Measurements from ENCODE around the gene UBASH3B.

The UBASH3B gene

DNA sequence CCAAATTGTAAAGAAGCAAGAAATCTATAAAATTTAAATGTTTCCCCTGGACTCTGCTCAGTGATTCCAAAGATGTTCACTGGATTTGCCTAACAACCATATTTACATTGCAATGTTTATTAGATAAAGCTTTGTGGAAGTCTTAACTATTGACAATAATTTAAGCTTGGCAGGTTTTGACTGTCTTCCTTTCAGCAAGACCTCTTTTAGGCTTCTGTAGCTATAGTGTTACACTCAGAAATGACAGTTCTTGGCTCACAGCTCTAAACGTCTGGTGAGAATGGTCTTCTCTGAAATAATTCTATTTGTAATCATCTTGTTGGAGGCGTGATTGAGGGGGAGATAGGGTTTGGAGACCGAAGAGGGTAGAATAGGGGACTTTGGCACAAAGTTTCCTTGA lies 138.0 kb downstream of the UBASH3B start:
- DNase-seq: no peak

DNA sequence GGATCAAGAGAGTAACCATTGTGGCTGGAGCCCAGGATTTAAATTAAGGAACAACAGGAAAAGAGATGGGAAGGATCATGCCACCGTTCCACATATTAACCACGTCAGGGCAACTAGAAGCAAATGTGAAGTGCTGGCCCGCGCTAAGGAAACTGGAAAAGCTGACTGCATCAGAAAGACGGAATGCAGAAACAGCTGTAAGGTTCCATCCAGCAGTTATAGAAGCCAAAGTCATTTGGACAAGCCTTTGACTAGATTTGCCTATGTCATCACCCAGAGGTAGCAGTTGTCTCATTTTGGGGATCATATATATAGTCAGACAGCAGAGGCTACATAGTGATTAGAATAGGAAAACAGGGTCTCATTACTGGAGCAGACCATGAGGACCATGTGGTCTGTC lies 139.8 kb downstream of the UBASH3B start:
- DNase-seq: no peak

DNA sequence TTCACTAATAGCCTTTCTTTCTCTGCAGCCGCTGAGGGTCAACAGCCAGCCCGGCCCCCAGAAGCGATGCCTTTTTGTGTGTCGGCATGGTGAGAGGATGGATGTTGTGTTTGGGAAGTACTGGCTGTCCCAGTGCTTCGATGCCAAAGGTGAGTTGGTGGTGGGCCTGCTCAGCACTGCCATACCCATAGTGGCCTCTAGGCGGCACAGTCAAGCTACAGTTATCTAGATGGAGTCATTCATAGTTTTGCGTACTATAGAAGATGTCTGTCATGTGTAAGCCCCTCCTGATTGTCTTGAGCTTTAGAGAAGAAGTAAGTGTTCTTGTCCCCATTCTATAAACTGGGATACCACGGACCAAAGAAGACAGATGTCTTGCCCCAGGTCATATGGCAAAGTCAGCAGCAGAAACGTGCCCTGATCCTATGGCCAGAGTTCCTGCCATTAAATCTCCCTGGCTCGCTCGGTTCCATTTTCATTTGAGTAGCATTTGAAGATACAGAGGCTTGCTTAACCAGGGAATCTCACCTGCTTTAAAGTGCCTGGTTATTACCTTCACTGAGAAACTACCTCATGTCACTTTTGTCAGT lies 140.7 kb downstream of the UBASH3B start:
- DNase-seq: no peak

DNA sequence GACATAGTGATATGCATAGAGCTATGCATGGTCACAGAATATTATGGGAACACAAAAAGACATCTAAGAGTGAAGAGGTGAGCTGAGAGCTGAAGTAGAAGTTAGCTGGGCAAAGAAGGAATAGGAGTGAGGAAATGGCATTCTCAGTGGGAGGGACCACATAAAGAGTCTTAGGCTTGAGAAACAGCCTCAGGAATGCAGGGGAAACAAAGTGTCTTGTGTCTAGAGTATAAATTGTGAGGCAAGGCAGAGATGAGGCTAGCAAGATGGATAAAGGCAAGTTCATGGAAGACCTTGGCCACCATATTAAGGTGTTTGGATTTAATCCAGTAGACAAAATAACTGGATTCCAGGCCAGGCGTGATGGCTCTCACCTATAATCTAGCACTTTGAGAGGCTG lies 142.1 kb downstream of the UBASH3B start:
- no peak for DNase-seq

GRCh38 chr11:122799406-122800105 lies 144.0 kb downstream of the UBASH3B start:
- DNase-seq: no peak

DNA sequence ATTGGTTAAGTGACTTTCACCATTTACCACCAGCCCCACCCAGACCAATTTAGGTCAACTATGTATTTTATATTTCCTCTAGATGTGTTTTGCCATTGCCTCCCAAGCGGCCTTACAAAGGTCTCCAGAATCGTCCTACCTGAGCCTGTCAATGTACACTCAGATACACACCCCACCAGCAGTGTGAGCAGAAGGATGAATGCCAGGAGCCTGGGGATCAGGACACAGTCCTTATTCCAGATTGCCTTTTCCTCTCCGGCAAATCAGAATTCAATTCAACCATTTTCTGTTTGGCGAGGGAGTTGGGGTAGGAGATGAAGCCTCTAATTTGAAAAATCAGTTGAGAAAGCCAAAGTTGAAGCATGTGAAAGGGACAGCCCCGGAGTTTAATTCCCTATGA lies 147.4 kb downstream of the UBASH3B start:
- no peak for DNase-seq

GRCh38 chr11:122803306-122803705 lies 147.8 kb downstream of the UBASH3B start:
- DNase-seq: no peak

GRCh38 chr11:122803716-122804115 lies 148.2 kb downstream of the UBASH3B start:
- no peak for DNase-seq

DNA sequence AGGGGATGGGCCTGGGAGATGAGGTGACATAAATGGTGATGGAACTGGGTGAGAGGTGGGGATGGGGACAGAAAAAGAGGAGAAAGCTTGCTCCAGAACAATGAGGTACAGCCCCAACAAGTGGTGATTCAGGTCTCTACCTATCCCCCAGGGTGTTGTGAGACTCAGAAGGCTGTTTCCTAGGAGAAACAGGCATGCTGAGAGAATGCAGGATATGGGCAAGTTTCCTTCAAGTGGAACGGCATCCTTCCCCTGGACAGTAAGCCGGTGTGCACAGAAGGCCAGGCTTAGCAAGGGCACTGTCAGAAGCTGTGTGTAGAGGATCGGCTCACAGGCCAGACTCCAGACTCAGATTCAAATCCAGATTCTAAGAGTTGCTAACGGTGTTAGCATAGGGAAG lies 148.6 kb downstream of the UBASH3B start:
- no peak for DNase-seq

DNA sequence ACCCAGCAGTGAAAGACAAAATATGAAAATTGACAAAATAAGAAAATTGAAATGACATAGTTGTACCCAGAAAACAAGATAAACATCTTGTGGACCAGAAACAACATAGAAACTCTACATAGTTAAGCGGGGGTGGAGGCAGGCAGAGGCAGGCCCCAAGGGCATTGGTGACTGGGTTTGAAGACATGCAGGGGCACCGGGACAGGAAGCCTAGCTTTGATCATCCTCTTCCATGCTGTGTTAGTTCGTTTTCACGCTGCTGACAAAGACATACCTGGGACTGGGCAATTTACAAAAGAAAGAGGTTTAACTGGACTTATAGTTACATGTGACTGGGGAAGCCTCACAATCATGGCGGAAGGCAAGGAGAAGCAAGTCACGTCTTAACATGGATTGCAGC lies 149.3 kb downstream of the UBASH3B start:
- DNase-seq: no peak

DNA sequence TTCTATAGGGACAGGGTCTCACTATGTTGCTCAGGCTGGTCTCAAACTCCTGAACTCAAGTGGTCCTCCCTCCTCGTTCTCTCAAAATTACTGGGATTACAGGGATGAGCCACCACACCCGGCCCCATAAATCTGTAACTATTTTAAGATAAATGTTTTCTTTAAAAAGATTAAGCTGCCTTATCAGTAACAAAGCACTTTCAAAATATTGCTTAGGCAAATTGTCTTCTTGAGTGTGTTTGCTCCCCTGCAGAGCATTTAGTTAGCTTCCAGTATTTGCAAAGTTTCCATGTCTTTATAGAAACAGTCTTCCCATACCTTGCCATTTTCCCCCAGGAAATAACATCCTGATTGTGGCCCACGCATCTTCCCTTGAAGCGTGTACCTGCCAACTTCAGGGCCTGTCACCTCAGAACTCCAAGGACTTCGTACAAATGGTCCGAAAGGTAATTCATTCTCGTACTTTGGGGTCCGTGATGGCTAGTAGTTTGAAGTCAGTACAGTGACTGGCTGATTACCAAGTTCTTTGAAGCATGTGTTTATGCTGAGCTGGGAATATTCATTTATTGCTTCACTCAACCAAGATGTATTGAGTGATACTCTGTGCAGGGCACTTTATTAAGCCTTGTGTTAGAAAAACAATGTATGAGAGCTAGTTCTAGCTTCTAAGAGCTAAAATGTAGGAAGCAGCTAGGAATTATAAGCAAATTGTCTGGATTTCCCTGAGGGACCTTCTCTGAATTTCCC lies 152.4 kb downstream of the UBASH3B start:
- no peak for DNase-seq

DNA sequence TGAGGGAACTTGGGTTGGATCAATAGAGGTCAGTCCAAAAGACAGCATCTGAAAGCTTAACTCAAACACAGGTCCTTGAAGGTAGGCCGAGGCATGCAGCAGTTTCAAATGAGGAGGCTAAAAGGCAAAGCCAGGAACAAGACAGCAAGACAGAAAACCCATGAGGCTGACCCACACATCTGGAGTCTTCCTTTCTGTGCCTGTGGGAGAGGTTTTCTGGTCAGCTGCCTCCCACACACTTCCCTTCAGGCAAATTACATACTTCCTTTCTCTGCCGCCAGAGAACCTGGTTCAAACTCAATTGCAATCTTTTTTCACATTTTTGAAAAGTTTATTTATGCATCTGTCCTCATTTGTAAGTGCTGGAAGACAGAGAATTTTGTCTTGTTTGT lies 153.0 kb downstream of the UBASH3B start:
- DNase-seq: no peak

DNA sequence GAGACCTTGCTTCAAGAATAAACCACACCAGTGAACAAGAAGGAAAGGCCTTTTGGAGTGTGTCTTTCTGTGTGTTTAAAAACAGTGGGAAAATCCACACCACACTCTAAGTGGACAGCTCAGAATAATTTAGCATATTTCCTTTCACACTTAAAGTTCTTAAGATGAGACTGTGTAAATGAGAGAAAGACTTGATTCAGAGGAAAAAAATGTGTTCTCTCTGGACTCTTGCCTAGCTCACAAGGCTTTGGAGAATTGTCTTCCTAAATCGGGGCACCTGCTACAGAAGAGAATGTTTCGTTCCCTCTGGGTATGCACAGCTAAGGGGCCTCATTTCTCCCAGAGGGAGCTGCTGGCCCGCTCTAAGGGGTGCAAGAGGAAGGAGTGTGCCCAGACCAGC lies 154.3 kb downstream of the UBASH3B start:
- DNase-seq: no peak

DNA sequence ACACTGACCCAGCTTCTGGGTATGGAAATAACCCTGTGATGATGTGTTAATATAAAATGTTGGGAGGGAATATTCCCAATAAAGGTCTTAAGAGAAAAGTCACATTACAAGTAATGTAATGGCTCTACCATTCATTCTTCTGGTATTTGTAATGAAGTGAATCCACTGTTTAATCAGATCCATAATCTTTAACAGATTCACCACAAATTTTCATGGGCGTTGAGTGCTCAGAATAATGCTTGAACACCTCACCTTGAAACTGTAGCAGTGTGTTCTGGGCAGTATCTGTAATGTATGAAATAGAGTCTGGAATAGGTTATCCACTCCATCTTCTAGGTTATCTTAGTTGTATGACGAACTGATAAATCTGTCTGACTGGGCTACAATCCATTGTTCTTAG lies 156.2 kb downstream of the UBASH3B start:
- no peak for DNase-seq

DNA sequence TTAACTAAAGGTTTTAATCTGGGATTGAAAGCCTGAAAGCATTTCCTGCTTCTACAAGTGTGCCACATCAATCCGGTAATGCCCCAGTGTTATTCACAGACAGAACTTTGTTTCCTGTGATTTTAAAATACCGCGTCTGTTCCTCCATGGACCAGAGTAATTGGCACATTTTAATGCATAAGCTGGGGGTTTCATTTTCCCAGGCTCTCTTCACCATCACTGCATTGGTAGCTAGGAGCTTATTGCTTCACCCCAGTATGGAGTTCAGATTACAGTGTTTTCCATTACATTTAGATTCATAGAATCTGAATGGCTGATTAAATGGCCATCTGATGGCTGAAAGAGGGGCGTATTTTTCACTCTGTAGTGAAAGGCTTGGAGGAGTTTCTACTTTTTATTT lies 157.1 kb downstream of the UBASH3B start:
- no peak for DNase-seq

GRCh38 chr11:122813176-122813893 lies 157.8 kb downstream of the UBASH3B start:
- no peak for DNase-seq

- DNase-seq: no peak
Observed at GRCh38 chr11:122813894-122814270, 158.4 kb downstream of the UBASH3B start.

DNA sequence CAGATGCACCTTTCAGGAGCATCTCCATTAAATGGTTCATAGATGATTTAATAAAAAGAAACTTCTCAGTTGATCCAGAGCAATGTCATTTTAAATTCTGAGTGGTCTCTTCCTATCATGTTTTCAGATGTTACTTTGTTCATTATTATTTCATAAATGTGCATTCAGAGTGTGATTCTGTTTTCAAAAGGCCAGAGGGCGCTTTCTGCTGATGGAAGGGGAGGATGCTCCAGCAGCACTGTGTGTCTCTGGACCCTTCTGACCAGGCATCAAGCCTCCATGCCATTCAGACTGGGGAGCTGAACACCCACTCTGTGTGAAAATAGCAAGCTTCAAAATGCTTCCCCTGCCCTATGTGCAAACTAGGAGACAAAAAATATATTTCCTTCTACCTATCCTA lies 158.9 kb downstream of the UBASH3B start:
- no peak for DNase-seq

GRCh38 chr11:122815900-122816299 lies 160.4 kb downstream of the UBASH3B start:
- DNase-seq: no peak

DNA sequence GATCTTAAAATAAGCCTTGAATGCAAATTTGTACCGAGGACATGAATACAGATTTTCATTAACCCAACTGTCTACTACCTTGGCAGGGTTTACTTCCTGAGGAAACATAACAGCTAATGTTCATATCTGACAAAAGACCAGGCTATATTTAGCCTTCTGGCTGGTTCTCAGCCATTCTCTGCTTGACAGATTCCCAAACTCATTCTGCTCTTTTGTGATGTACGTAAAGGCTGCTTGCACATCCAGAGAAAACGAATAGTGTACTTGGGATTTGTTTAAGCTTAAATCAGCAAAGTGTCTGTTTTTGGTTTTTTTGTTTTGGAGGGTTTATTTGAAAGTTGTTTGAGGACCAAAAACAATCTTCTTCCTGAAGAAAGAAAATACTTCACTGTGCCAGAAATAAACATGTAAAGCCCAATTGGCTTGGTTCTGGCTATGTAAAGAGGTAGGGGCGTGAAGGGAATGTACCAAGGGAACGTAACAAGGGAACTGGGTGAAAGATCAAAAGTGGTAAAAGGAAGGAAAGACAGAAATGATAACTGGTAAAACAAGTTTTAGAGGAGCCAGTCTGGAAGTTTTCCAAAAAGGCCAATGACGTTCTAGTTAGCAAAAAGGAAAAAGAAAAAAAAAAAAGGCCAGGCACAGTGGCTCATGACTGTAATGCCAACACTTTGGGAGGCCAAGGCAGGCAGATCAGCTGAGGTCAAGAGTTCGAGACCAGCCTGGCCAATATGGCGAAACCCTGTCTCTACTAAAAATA lies 161.4 kb downstream of the UBASH3B start:
- DNase-seq: no peak

DNA sequence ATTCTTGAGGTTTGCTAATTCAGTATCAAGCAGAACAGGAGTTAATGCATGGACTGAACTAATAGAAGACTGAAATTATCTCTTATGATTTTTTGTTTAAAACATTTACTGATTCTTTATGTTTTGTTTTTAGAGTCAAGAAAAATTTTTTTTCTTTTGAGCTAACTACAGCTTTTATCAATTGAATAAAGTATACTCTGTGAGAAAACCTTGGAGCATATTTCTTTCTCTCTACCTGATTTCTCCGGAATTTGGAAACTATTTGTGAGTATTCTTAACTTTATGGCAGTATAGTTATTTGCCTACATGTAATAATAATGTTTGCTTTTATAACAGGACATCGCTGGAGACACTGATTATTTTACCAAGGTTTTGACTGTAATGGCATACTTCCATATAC lies 164.6 kb downstream of the UBASH3B start:
- DNase-seq: no peak

GRCh38 chr11:122821169-122821568 lies 165.6 kb downstream of the UBASH3B start:
- DNase-seq: no peak

DNA sequence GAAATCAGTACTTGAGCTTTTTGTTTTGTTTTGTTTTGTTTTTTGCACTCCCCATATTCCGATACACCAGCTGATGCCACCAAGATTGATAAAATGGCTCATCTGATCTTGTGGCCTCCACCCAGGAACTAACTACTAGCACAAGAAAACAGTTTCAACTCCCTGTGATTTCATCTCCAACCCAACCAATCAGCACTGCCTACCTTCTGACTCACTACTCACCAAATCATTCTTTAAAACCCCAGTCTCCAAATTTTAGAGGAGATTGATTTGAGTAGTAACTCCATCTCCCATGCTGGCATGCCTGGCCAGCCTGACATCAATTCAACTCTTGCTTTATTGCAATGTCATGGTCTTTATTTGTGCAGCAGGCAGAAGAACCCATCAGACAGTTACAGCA lies 166.7 kb downstream of the UBASH3B start:
- no peak for DNase-seq
